Uterus (tissue), 2 donors: ENCODE results near the gene KCNQ5.
"Not testable (repeated sequence)": the region's sequence is repeated elsewhere in the genome, so short reads cannot be mapped to it uniquely, and the experiment has no call there.

Experiments used
- POLR2A ChIP-seq, 2 donors: fragments of 450-650 bp; IDR thresholded peaks; one replicate each; pipeline ENCODE4 v1.6.1; 2016; ENCODE audit warnings: antibody characterized with exemption in 2 of 2, mild to moderate bottlenecking in 1 of 2, moderate library complexity in 1 of 2
- TF ChIP-seq, protein P1 (sequence below), 4 experiments: fragments of 200-600 bp in 2 of 4; fragments of 450-650 bp in 2 of 4; sonication (generic) in 2 of 4; IDR thresholded peaks; one replicate each; pipeline ENCODE4 v1.5.1; 2016 to 2019; ENCODE audit warnings: antibody characterized with exemption in 4 of 4, mild to moderate bottlenecking in 2 of 4, moderate library complexity in 1 of 4

DNA sequence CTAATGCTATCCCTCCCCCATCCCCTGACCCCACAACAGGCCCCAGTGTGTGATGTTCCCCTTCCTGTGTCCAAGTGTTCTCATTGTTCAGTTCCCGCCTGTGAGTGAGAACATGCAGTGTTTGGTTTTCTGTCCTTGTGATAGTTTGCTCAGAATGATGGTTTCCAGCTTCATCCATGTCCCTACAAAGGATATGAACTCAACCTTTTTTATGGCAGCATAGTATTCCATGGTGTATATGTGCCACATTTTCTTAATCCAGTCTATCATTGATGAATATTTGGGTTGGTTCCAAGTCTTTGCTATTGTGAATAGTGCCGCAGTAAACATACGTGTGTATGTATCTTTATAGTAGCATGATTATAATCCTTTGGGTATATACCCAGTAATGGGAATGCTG lies 356.9 kb downstream of the KCNQ5 start:
- TF ChIP-seq, protein P1, sequence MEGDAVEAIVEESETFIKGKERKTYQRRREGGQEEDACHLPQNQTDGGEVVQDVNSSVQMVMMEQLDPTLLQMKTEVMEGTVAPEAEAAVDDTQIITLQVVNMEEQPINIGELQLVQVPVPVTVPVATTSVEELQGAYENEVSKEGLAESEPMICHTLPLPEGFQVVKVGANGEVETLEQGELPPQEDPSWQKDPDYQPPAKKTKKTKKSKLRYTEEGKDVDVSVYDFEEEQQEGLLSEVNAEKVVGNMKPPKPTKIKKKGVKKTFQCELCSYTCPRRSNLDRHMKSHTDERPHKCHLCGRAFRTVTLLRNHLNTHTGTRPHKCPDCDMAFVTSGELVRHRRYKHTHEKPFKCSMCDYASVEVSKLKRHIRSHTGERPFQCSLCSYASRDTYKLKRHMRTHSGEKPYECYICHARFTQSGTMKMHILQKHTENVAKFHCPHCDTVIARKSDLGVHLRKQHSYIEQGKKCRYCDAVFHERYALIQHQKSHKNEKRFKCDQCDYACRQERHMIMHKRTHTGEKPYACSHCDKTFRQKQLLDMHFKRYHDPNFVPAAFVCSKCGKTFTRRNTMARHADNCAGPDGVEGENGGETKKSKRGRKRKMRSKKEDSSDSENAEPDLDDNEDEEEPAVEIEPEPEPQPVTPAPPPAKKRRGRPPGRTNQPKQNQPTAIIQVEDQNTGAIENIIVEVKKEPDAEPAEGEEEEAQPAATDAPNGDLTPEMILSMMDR (IDR thresholded peaks at IDR 0.05) = not testable (repeated sequence)
- TF ChIP-seq POLR2A (IDR thresholded peaks at IDR 0.05) = not testable (repeated sequence)
